RWPE1 (cell line): ENCODE data around the gene CXCL14.

Experiments
- CTCF ChIA-PET: fragments of 350-600 bp; sonication (Branson Sonifier 250); formaldehyde crosslinking; extraction: SDS; loops from one replicate; lab custom pipeline; 2021; lab: Yijun Ruan, JAX
- POLR2A ChIA-PET: fragments of 400-600 bp; formaldehyde crosslinking; extraction: SDS; loops from one replicate; lab custom pipeline; 2020; ENCODE audit warnings: antibody characterized with exemption; ENCODE audit not compliant: low non-redundant PET; lab: Yijun Ruan, JAX
- DNase-seq: peaks from one replicate; pipeline ENCODE4 v3.0.0; 2012; ENCODE audit warnings: low spot score
- H3K27ac ChIP-seq: fragments of 450-650 bp; 2 replicates; pipeline ENCODE4 v1.5.1; 2017
- CTCF ChIP-seq: fragments of 450-650 bp; conservative IDR thresholded peaks from 2 replicates; pipeline ENCODE4 v1.5.1; 2017; ENCODE audit warnings: low read depth, mild to moderate bottlenecking

Gene CXCL14

GRCh38 chr5:135553688-135554462, 24.9 kb downstream of the CXCL14 start:
- POLR2A ChIA-PET, result no interaction called here
- TF ChIP-seq CTCF, result peak; percentile 39
- peak; percentile 77 for DNase-seq
- CTCF ChIA-PET, result interaction anchor here (0.5 to 11.3 kb wide), 17 partner anchors 12 to 659 kb away, joined by 3 to 455 read pairs (median 4); partner anchors contain the start of gene SLC25A48
- H3K27ac ChIP-seq, result no peak overlapping the region

DNA sequence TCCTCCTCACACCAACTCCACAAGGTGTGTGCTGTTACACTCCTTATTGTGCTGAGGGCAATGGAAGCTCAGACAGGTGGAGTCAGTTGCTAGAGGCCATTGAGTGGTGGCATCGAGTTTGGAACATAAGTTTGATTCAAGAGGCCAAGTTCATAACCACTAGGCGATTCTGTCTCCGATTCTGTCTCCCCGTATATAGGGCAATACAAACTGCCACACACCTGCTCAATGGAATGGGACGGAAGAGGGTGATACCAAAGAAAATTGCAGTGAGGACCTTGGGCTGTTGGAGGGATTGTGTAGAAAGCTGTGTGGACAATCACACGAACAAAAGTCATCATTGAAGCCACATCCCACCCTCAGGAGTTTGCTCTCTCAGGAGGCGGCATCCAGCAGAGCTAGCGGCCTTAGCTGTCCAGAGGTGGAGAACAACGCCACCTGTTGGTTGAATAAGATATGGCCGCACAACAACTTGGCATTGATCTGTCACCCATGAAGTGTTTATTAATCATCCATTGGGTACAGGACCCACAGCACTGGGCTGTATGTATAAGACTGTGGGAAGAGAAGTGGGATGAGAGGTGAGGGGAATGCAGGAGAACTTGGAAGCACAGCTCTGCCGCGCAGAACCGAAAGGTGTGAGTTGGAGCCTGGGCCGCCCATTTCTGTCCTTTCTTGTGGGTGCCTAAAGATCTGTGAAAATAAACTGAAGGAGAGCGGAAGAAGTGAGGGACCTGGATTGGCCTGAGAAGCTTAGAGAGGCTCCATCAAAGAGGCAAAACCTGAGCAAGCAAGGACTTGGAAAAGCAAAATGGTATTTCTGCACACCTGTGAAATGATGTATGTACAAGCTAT, 27.0 kb downstream of the CXCL14 start:
- POLR2A ChIA-PET, result no interaction called here
- no peak overlapping the region for H3K27ac ChIP-seq
- CTCF ChIA-PET, result interaction anchor here (0.6 to 11.3 kb wide), 33 partner anchors 9 to 666 kb away, joined by 3 to 455 read pairs (median 4); no protein-coding TSS in a partner anchor
- peak; percentile 84 for DNase-seq
- TF ChIP-seq CTCF, result peak; percentile 95

DNA sequence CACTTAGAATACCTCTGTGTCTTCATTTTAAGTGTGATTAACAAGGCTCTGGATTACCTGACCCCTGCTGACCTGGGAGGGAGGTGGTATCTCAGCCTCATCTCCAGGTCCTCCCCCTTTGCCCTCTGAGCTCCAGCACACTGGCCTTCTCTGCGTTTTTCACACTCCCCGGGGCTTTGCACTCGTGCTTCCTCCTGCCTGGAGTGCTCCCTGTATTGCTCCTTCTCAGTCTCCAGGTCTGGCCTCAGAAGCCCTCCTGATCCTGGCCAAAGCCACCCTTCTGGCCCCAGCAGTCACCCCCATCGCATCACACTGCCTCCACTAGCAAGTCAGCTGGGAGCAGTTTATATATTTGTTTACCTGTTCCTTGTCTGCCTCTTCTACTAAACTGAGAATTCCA, 29.4 kb downstream of the CXCL14 start:
- TF ChIP-seq CTCF, result no peak
- ChIA-PET CTCF (interaction anchor here (0.6 to 11.3 kb wide), 5 partner anchors 17 to 807 kb away, joined by 3 to 455 read pairs (median 4); no protein-coding TSS in a partner anchor), POLR2A (no interaction called here)
- DNase-seq, result no peak
- no peak overlapping the region for H3K27ac ChIP-seq

GRCh38 chr5:135547590-135548254, 31.1 kb downstream of the CXCL14 start:
- DNase-seq, result no peak
- H3K27ac ChIP-seq, result no peak overlapping the region
- POLR2A ChIA-PET, result no interaction called here
- CTCF ChIA-PET, result interaction anchor here (0.5 to 11.3 kb wide), 2 partner anchors 86 to 808 kb away, joined by 3 to 455 read pairs; no protein-coding TSS in a partner anchor
- no peak for TF ChIP-seq CTCF

DNA sequence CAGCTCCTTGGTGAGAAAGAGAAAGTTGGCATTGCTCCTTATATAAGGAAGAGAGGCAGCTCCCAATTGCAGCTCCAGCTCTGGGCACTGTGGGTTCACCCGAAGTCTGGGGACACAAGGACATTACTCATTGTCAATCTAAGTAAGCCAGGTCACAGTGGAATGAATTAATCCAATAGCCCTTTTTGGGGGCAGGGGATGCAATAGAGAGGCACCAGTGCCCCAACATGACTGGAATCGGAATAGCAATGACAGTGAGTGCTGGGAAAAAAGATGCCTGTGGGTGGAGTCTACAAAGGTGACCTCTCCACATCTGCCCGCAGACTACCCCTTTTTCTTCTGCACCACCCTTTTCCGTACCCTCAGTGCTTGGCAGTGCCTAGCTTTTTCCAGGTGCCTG, 31.9 kb downstream of the CXCL14 start:
- no peak overlapping the region for H3K27ac ChIP-seq
- POLR2A ChIA-PET, result no interaction called here
- no peak for TF ChIP-seq CTCF
- no peak for DNase-seq
- CTCF ChIA-PET, result interaction anchor here (11.3 kb wide), 1 partner anchor 86 kb away, joined by 455 read pairs; no protein-coding TSS in a partner anchor
